ENCODE data around the gene ST8SIA6. TPM values are rescaled to one million over a fixed set of nuclear protein-coding genes. Genes with fewer than 3 reads are reported as not detected.

Gene ST8SIA6
- total RNA-seq, 1 experiment from 2014 or later: 1.3 TPM

GRCh38 chr10:17316488-17317170, 137.8 kb downstream of the ST8SIA6 start:
- TF ChIP-seq EGR1 (IDR thresholded peaks at IDR 0.05; ENCODE audit: low read depth): no peak
- TF ChIP-seq RAD21 (IDR thresholded peaks at IDR 0.05; ENCODE audit: low read depth): no peak
- TF ChIP-seq TCF7L2 (IDR thresholded peaks at IDR 0.05; ENCODE audit: borderline replicate concordance, extremely low read depth, insufficient read depth, insufficient read length): no peak
- no peak for TF ChIP-seq YY1 (IDR thresholded peaks at IDR 0.05; ENCODE audit: extremely low read depth, insufficient replicate concordance, low read depth, low read length)
- TF ChIP-seq MAX (IDR thresholded peaks at IDR 0.05): no peak
- no peak for TF ChIP-seq POLR2AphosphoS5 (IDR thresholded peaks at IDR 0.05; ENCODE audit: low read depth, low read length)
- no peak for TF ChIP-seq FOSL1 (IDR thresholded peaks at IDR 0.05; ENCODE audit: low read depth)
- TF ChIP-seq EZH2 (IDR thresholded peaks at IDR 0.05): no peak
- no peak for TF ChIP-seq CTCF (IDR thresholded peaks at IDR 0.05 in 2 of 3, conservative IDR thresholded peaks at IDR 0.05 in 1 of 3; ENCODE audit: borderline replicate concordance in 1 of 3, insufficient read depth in 1 of 3, low read depth in 2 of 3, low read length in 2 of 3)
- no peak for TF ChIP-seq REST (IDR thresholded peaks at IDR 0.05; ENCODE audit: low read depth)
- no peak for TF ChIP-seq EZH2phosphoT487 (IDR thresholded peaks at IDR 0.05; ENCODE audit: borderline replicate concordance)
- no peak for TF ChIP-seq JUND (IDR thresholded peaks at IDR 0.05)
- no peak for TF ChIP-seq CBX3 (IDR thresholded peaks at IDR 0.05; ENCODE audit: low read depth)
- Histone ChIP-seq H3K36me3 (ENCODE audit: control insufficient read depth in 1 of 2, insufficient read depth in 2 of 2, low read length in 2 of 2) (no peaks in the 10 kb centered on the region), H3K27me3 (ENCODE audit: insufficient read depth, low read length) (no peaks in the 10 kb centered on the region), H4K20me1 (ENCODE audit: insufficient read depth) (no peaks in the 10 kb centered on the region), H3K9me2 (ENCODE audit: insufficient read depth) (0 out of 2 replicates have a peak, but pooled peaks cover 6% of the 10 kb centered on the region), H3K79me2 (ENCODE audit: insufficient read depth, low read length) (no peaks in the 10 kb centered on the region), H3K4me1 (ENCODE audit: control insufficient read depth in 1 of 2, insufficient read depth in 2 of 2, low read length in 2 of 2) (no peaks in the 10 kb centered on the region), H3K9ac (ENCODE audit: low read length) (no peak overlapping the region), H3K4me3 (replicated peaks in 1 of 2; ENCODE audit: low read depth in 1 of 2, low read length in 2 of 2) (no peak overlapping the region), H2AFZ (ENCODE audit: low read depth, low read length, poor library complexity, severe bottlenecking) (no peak overlapping the region), H3K9me3 (ENCODE audit: control insufficient read depth in 1 of 2, insufficient read depth in 1 of 2, low read depth in 1 of 2, low read length in 2 of 2) (no peaks in the 10 kb centered on the region), H3K27ac (ENCODE audit: low read depth, low read length) (no peak overlapping the region), H3K4me2 (ENCODE audit: low read length) (no peak overlapping the region)
- DNase-seq (ENCODE audit: low read depth, low spot score) (no peak), ATAC-seq (no peak)
- intact Hi-C loops (cut with micrococcal nuclease): no loop called here
- ChIA-PET CTCF (no interaction called here), RAD21 (ENCODE audit: low non-redundant PET in 1 of 2, low total read pairs in 2 of 2, uncharacterized antibody in 2 of 2, unreplicated experiment in 2 of 2) (no interaction called here), POLR2A (no interaction called here)
- no TSS peak for BruUV-seq (replicated peaks)

Measured in HCT116 (cell line).